Stimulated activated CD8-positive, alpha-beta memory T cell treated with anti-CD3 and anti-CD28 coated beads, Interleukin-2, amount 100 ng/mL, for 48 hours (primary cell): Measurements from ENCODE around the gene PERCC1.
A peak's percentile ranks its signal among the peaks of the same experiment; 100 is the strongest.

Experiments
- DNase-seq, 2 donors: peaks; one replicate each; pipeline ENCODE4 v3.0.0-alpha.2; 2020; ENCODE audit warnings: low read depth in 2 of 2

Gene PERCC1

DNA sequence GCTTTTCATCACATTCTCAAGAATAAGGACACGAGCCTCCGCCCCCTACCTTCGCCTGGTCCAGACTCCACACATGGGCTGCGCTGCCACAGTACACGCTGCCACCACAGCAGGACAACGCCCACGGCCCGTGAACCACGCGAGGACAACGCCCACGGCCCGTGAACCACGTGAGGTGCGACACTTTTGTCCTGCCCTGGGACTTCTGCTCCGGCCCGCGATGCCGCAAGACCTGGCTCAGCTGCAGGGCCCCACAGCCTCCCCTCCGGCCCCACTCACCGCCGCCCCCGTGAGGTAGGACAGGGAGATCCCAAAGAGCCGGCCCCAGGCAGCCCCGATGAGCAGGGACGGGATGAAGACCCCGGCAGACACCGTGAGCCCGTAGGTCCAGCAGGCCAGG is 19.3 kb downstream of the PERCC1 start:
- no peak for DNase-seq

DNA sequence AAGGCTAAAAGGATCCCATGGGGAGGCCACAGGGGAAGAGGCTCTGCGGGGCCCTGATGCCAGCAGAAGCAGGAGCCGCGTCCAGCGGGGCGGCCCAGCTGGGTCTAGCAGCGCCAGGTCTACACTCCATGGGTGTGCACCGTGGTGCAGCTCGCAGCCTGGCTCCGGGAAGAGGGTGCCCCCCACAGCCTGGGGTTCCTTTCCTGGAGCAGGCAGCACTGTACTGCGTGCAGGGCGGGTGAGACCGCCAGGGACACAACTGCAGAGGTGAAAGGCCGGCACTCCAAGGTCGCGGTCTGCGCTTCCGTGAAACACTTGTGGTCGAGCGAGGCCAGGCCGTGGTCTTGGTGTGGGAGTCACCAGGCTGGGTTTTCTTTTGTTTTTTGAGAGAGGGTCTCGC is 20.0 kb downstream of the PERCC1 start:
- no peak for DNase-seq

- no peak for DNase-seq
Observed at GRCh38 chr16:1451702-1452392, 21.0 kb downstream of the PERCC1 start.

DNA sequence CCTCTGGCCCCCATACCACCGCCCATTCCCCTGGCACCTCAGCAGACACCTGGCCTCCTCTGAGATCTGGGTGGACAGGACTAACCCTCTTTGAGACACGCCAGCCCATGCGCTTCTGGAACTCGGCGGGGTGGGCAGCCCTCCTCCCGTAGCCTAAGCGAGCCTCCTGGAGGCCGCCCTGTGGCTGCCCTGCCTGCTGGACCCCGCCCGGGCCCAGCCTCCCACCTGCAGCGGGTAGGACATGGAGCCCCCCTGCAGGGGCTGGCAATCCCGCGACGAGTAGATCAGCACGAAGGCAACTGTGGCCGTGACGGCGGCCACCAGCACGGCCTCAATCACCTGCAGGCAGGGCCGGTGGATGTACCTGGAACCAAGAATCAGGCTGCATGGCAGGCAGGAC is 21.7 kb downstream of the PERCC1 start:
- no peak for DNase-seq

- no peak for DNase-seq
Observed at GRCh38 chr16:1453316-1453715, 22.4 kb downstream of the PERCC1 start.

DNA sequence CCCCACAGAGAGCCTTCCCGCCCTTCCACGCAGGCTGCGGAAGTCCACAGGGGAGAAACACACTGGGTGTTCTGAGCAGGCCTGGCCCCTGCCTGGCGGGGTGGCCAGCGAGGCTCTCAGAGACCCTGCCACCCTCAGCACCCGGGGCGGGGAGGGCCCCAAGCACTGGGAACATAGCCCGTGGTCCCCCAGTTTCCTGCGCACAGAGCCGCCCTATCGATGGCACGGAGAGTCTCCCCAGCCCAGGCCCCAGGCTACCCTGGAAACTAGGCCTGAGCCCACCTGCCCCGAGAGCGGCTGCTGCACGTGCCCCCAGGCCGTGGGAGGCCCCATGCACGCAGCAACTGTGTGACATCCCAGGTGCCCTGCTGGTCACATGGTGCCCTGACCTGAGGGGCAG is 23.7 kb downstream of the PERCC1 start:
- DNase-seq = no peak

- DNase-seq = no peak
Observed at GRCh38 chr16:1455190-1456171, 24.6 kb downstream of the PERCC1 start.

DNA sequence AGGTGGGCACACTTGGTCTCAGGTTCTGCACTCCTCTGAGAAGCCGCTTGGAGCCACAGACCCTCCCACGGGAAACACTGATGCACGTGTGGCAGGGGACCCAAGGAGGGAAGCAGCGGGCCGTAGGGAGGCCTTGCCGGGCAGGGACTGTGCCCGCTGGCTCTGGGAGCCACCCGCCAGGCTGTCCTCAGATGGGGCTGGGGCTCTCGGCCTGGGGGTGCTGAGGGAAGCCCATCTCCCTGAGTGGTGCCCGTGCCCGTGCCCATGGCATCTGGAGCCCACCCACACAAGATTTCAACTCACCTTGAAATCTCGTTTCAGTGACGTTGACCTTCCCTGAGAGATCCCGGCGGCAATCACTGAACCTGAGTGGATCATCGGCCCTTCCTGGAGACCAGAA is 26.1 kb downstream of the PERCC1 start:
- DNase-seq = no peak

- no peak for DNase-seq
Observed at GRCh38 chr16:1457489-1458245, 26.8 kb downstream of the PERCC1 start.

DNA sequence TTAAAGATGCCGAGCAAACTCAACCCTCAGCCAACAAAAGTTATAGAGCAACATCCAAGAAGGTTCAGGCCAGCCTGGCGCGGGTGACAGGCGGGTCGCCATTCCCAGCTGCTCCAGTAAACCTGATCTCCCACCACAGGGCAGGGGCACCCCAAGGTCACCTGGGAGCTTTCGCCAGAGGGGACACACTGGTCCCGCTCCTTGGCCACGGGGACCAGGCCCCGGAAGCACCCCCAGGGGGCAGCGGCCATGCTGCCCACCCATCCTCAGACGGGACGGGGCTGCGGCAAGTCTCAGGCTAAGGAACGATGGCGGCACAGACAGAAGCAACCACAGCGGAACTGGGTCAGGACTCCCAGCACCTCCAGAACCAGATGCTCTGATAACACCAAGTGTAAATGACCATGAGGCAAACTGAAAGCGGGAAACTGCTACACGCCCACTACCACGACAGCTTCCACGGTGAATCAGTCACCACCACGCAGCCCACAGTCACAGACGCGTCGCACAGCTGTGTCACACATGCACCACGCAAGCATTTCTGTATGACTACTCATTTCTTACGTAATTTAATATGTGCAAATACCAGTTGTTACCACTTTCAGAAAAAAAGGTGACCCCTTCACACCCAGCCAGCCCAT is 27.6 kb downstream of the PERCC1 start:
- peak in 1 of 2 donors; percentile 31 for DNase-seq

DNA sequence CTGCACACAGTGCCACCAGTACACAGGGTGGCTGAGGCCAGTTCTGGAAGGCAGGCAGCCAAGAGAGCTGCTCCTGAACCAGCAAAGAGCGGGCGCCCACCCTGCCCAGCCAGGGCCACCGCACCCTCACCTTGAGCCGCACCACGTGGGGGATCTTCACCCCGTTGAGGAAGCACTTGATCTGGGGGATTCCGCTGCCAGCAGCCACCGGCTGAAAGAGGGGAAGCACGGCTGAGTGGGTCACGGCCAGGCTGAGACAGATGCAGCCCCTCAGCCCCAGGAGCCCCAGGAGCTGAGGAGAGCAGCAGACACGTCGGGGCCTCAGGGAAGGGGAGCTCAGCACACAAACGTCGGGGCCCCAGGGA is 28.1 kb downstream of the PERCC1 start:
- DNase-seq = no peak

- no peak for DNase-seq
Observed at GRCh38 chr16:1459967-1460366, 29.1 kb downstream of the PERCC1 start.

DNA sequence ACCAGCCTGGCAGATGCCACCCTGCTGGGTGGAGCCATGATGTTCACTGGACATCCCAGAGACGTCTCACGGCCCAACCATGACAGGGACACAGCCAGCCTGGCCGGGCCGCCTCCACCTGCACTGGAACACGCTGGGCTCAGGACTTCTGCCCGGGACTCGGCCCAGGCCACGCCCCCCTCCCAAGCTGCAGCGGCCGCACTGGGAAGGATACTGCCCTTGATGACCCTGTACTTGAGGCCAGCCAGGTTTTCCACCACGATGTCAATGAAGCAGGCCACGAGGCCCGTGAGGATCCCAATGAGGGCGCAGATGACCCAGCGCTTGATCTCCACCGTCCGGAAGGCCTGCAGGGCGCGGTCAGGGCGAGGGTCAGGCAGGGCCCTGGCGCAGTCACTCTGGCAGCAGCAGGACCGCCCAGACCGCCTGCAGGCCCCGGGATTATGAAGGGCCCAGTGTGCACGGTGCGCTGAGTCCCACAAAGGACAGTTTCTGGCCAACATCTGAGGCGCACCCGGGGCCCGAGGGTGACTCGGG is 29.8 kb downstream of the PERCC1 start:
- DNase-seq = no peak

DNA sequence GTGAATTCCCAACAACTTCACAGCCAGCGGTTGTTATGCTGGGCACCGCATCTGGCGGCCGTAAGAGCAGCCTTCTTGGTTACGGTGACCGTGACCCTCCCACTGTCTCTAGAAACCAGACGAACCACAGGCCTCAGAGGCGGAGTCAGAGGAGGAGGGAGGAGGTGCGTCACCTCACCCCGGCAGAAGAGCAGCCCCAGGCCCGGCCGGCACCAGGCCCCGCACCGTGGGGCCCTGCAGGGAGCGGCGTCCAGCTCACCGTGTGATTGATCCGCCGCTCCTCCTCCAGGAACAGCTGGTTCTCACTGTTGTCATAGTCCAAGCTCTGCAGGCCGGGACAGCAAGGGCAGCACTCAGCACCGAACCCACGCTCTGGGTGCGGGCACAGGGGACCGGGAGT is 30.3 kb downstream of the PERCC1 start:
- DNase-seq = no peak

DNA sequence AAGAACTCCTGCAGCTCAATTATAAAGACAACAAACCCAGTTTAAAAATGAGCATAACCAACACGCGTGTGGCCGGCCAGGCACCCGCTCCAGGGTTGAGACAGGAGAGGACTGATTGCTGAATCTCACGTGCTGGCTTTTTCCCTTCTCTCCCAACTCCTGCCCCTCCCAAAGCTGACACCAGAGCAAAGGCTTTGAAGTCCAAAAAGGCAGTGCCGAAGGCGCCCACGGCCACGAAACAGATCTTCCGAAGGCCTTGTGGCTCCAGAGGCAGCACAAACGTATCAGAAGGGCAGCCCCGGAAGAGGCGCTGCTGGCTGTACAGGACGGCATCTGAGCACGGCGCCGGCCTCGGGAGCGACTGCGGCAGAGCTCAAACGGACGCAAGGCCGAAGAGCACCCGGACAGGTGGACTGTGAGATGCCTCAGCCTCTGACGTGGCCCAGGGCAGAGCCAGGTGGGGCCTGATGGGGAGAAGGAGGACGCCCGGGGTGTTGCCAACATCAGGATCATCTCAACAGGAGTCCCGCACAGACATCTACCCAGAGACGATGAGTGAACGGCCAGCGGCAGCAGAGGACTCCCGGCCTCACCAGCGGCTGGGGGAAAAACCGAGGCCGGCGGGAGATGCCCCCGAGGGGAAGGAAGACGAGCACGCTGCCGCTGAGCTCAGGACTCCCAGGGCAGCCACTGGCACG is 33.5 kb downstream of the PERCC1 start:
- DNase-seq = no peak

DNA sequence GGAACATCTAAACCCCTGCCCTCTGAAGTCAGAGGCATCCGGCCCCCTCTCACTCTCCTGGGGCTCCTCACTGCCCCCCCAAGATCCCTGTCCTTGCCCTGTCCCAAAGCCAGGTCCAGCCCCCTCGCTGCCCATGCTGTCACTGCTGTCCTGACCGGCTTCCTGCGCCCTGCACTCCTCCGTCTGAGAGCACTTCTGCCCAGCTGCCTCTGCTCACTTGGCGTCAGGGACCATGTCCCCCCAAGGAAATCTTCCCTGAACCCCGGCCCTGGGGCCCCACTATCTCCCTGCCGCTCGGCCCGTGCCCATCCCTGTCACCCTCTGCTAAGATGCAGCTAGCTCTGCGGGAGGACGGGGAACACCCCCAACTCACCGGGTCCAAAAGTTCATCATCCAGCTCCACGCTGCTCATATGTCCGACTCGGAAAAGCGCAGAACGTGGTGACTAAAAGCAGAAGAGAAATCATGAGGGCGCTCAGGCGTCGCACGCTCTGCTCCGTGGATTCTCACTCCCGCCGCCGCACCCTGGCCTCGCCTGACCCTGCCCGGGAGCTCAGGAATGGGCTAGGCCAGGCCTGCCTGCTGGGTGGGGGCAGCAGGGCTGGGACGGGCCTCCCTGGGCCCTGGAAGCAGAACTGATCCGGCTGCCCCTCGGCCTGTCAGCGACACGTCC is 34.2 kb downstream of the PERCC1 start:
- no peak for DNase-seq

GRCh38 chr16:1465567-1465915 is 34.7 kb downstream of the PERCC1 start:
- no peak for DNase-seq

GRCh38 chr16:1466054-1466453 is 35.2 kb downstream of the PERCC1 start:
- DNase-seq = no peak

DNA sequence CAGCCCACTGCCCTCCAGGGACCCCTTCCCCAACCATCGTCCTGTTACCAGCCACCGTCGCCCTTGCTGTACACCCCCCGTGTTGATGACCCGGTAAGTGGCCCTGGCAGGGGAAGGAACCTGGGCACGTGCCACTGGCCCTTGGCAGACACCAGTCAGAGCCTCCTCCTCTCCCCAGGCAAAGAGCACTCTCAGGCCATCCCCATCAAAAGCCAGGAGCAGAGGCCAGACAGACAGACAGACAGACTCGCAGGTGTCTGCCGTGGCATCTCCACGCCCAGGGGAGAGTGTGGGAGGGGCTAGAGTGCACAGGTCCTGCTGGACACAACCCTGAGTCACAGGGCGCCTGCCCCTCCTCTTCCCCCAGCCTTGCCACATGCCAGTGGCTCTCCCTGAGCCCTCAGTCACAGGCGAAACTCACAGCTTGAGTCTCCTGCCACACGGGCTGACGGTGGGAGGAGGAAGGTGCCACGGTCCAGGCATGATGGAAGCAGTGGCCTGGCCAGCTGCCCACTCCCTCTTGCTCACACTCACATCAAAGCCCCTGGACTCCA is 36.2 kb downstream of the PERCC1 start:
- DNase-seq = no peak

GRCh38 chr16:1468426-1468810 is 37.5 kb downstream of the PERCC1 start:
- DNase-seq = no peak
